ENCODE results near the gene EFS.

DNA sequence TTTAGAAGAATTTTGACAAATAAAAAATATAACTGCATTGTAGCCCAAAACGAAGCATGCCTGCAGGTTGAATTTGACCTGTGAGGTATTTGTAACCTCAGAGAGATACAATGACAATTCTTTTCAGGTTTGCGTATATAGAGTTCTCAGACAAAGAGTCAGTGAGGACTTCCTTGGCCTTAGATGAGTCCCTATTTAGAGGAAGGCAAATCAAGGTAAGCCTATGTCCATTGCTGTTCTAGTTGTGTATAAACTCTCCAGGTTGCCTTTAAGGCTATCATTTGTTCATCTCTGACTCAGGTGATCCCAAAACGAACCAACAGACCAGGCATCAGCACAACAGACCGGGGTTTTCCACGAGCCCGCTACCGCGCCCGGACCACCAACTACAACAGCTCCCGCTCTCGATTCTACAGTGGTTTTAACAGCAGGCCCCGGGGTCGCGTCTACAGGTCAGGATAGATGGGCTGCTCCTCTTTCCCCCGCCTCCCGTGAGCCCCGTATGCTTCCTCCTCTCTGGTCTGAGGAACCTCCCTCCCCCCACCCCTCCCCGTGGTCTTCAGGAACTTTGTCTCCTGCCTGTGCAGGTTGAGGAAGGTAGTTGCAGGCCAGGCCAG lies 41.0 kb downstream of the EFS start:
- TF ChIP-seq CTCF (IDR thresholded peaks at IDR 0.05) (no peak), POLR2A (IDR thresholded peaks at IDR 0.05) (no peak)
